Omental fat pad (tissue), 4 donors: ENCODE measurements around the gene HOXB3. TPM values are rescaled to one million over a fixed set of nuclear protein-coding genes. Genes with fewer than 3 reads are reported as not detected.

ENCODE experiments used
- ATAC-seq: fragments of 150-250 bp; one replicate; pipeline ENCODE4 v1.9.1; 2016; ENCODE audit warnings: mild to moderate bottlenecking, moderate library complexity; ENCODE audit not compliant: low FRiP score
- DNase-seq: peaks from one replicate; pipeline ENCODE4 v3.0.0-alpha.2; 2019; ENCODE audit warnings: low spot score
- CTCF ChIP-seq, 3 donors: fragments of 450-650 bp; IDR thresholded peaks; one replicate each; pipeline ENCODE4 v1.5.1; 2016 to 2017; ENCODE audit warnings: antibody characterized with exemption in 3 of 3, mild to moderate bottlenecking in 3 of 3, moderate library complexity in 2 of 3
- total RNA-seq, 4 donors: library from RNA; depleted of rRNA; stranded (reverse); fragments of >200 nt; gene quantifications; one replicate each; pipeline ENCODE4 v1.1.0, GENCODE V29; 2016

Gene HOXB3
- total RNA-seq, 4 donors from 2014 or later = 4.8 to 30.3 (median 10.6) TPM

GRCh38 chr17:48559840-48560817 is 29.9 kb downstream of the HOXB3 start:
- DNase-seq (no peak), ATAC-seq (no peak)
- TF ChIP-seq CTCF (IDR thresholded peaks at IDR 0.05) = no peak

GRCh38 chr17:48559122-48559839 is 30.8 kb downstream of the HOXB3 start:
- TF ChIP-seq CTCF (IDR thresholded peaks at IDR 0.05) = no peak
- no peak for ATAC-seq
- DNase-seq = no peak

GRCh38 chr17:48558831-48559121 is 31.3 kb downstream of the HOXB3 start:
- no peak for ATAC-seq
- TF ChIP-seq CTCF (IDR thresholded peaks at IDR 0.05) = no peak
- no peak for DNase-seq

GRCh38 chr17:48558057-48558830 is 31.8 kb downstream of the HOXB3 start:
- TF ChIP-seq CTCF (IDR thresholded peaks at IDR 0.05) = no peak
- no peak for ATAC-seq
- DNase-seq = no peak

- no peak for DNase-seq
- ATAC-seq = no peak
- TF ChIP-seq CTCF (IDR thresholded peaks at IDR 0.05) = no peak
These were observed 33.3 kb downstream of the HOXB3 start for GRCh38 chr17:48556576-48557401.

GRCh38 chr17:48556229-48556575 is 33.8 kb downstream of the HOXB3 start:
- DNase-seq = no peak
- no peak for TF ChIP-seq CTCF (IDR thresholded peaks at IDR 0.05)
- ATAC-seq = no peak
